SIG-M5 treated with dmso at 0.1 percent for 504 hours (cell line): Measurements from ENCODE around the gene LILRB5.
"Not testable (repeated sequence)": the region's sequence is repeated elsewhere in the genome, so short reads cannot be mapped to it uniquely, and the experiment has no call there.

Experiments used
- DNase-seq: peaks from one replicate; lab custom pipeline; 2025; ENCODE audit not compliant: unreplicated experiment; lab: John Stamatoyannopoulos, UW

LILRB5 gene

GRCh38 chr19:54257116-54257480 is at the start of gene LILRB5:
TSS of gene LILRB5 (minus strand) at chr19:54257273. CDS start at chr19:54257193, 80 bp downstream.
- no peak for DNase-seq

DNA sequence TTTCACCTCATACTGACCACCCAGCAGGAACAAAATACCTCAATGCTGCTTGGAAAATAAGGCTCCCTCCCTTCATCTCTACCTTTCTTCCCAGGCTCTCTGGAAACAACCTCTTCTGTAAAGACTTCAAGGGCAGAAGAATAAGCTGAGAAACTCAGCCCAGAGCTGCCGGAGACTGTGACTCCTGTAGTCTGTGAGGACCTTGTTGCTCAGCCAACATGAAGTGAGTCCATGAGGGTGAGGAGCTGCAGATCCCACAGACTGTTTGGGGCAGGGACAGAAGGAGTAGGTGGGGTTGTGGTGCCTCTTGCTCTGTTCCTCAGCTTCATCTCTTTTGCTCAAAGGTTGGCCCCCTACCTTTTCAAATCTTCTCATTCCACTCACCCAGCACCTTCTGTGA is 48.1 kb upstream of the LILRB5 start:
- DNase-seq = no peak

DNA sequence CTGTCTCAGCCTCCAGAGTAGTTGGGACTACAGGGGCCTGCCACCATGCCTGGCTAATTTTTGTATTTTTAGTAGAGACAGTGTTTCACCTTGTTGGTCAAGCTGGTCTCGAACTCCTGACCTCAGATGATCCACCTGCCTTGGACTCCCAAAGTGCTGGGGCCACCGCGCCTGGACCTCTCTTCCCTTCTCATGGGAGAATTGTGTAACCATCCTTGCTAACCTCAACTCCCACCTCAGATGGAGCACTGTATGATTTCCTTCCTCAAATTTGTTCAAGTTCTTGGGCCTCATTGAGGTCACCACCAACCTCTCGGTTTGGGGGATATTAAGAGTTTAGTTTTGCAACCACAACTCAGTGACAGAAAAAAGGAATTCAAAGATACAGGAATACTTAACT is 45.2 kb upstream of the LILRB5 start:
- DNase-seq = peak; percentile 68

- no peak for DNase-seq
These were observed 42.4 kb upstream of the LILRB5 start for GRCh38 chr19:54299515-54299914.

- DNase-seq = no peak
These were observed 42.0 kb upstream of the LILRB5 start for GRCh38 chr19:54299126-54299498.

- DNase-seq = no peak
These were observed 41.5 kb upstream of the LILRB5 start for GRCh38 chr19:54298357-54299125.

DNA sequence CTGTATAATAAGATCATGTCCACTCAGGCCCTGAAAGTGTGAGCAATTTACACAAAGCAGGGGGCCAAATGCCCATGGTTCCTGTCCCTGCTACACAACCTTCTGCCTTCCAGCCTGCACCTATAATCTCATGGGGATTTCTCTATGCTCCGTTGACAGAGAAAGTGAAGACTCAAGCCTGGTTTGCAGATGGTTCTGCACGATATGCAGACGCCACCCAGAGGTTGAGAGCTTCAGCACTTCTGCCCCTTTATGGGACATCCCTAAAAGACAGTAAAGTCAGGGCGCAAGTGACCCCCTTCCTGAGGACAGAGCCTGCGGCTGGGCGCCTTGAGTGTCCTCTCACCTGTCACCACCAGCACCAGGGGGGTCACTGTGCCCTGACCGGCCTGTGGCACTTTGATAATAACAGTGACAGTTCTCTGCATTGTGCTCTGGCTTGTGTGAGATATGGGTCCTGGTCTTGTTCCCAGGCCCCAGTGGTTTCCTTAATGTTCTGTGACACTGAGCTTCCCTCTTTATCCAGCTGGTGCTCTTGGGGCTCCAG is 40.8 kb upstream of the LILRB5 start:
- DNase-seq = peak; percentile 10

DNA sequence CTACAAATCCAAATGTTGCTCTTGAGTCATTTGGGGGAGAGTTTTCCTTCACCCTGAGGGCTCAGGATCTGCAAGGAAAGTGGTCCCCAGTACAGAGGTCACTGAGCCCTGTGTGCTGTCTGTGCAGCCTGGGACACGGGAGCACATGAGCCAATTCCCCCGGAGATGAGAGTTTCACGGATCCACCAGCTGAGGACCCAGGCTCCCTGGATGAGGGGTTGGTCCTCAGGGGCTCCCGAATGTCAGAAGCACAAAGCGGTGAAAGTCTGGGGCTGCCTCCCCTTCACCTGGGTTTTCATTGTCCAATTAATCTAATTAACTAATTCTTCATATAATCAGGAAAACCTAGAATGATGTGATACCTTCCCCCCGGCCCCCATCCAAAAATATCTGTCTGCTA is 37.5 kb upstream of the LILRB5 start:
- no peak for DNase-seq

- not testable (repeated sequence) for DNase-seq
These were observed 32.1 kb upstream of the LILRB5 start for GRCh38 chr19:54289160-54289559.

DNA sequence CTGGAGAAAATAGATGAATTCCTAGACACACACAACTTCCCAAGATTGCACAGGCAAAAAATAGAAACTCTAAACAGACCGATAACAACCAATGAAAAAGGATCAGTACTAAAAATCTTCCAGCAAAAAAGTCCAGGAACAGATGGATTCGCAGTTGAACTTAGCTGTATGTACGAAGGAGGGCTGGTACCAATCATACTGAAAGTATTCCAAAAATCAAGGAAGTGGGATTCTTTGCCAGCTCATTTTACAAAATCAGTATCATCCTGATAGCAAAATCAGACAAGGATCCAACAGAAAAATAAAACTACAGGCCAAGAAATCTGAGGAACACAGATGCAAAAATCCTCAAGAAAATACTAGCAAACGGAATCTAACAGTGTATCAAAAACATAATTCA is 30.4 kb upstream of the LILRB5 start:
- no peak for DNase-seq

GRCh38 chr19:54286283-54286682 is 29.2 kb upstream of the LILRB5 start:
- not testable (repeated sequence) for DNase-seq

DNA sequence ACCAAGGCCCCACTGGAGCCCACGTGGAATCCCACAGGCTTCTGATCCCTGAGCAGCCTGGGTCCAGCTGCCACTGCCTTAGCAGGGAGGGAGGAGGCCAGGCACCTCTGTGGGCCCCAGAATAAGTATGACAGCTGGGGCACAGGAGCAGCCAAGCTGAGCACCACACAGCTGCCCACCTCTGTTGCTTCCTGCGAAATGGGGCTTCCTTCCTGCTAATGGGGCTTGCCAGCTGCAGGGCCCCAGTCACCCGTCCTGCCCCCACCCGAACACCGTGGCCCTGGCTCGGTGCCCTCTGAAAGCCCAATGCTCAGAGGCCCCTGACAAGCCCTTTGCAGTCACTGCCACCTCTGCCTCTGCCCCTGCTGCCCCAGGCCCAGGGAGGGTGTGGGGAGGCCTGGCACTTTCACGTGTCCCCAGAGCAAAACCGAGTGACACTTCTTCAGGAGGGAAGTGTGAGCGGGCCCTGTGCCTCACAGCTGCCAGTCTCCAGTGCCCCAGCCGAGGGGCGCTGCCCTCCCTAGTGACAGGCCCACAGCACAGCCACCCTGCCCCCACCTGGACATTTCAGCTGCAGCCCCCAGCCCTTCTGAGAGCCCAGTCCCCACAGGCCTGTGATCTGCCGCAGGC is 28.5 kb upstream of the LILRB5 start:
- not testable (repeated sequence) for DNase-seq

GRCh38 chr19:54282686-54283470 is 25.8 kb upstream of the LILRB5 start:
- no peak for DNase-seq

GRCh38 chr19:54281729-54282075 is 24.6 kb upstream of the LILRB5 start:
- not testable (repeated sequence) for DNase-seq

DNA sequence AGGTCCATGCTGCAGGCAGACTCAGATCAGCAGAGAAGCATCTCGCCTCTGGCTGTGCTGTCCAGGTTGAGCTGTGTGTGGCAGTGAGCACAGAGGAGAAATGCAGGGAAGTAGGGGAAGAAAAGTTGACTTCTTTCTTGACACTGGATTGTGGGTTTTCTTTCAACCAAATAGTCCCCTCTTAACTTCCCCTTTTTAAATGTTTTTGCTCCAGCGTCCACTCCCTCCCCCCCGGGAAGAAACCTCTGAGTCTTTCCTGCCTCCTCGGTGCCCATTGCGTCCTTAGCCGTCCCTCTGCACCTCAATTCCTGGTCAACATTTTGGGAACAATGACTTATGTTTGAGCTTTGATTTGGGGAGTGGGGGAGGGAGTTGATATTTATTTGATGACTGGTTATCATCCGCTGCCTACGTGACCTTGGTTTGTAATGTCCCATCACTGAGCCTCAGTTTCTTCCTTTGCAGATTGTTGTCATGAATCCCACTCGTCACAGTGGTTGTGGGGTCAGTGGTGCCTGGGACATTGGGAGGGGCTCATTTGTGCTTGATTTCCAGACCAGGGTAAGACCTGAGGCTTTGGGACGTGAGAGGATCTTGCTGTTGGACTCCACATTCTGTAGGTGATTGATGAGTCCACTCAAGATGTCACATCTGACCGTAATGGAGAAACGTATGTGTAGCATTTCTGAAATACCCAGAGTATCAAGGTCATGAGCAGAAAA is 24.1 kb upstream of the LILRB5 start, which contains the start of gene LILRB2:
Gene LILRB2 (minus strand): TSS at position 104 of the 722 bp plus-strand sequence. CDS start 614 bp downstream, outside the sequence.
- DNase-seq = peak; percentile 74

- DNase-seq = peak; percentile 7
These were observed 23.4 kb upstream of the LILRB5 start for GRCh38 chr19:54280441-54280840.

- not testable (repeated sequence) for DNase-seq
These were observed 23.0 kb upstream of the LILRB5 start for GRCh38 chr19:54280025-54280424.

GRCh38 chr19:54279406-54279962 is 22.4 kb upstream of the LILRB5 start:
- no peak for DNase-seq

DNA sequence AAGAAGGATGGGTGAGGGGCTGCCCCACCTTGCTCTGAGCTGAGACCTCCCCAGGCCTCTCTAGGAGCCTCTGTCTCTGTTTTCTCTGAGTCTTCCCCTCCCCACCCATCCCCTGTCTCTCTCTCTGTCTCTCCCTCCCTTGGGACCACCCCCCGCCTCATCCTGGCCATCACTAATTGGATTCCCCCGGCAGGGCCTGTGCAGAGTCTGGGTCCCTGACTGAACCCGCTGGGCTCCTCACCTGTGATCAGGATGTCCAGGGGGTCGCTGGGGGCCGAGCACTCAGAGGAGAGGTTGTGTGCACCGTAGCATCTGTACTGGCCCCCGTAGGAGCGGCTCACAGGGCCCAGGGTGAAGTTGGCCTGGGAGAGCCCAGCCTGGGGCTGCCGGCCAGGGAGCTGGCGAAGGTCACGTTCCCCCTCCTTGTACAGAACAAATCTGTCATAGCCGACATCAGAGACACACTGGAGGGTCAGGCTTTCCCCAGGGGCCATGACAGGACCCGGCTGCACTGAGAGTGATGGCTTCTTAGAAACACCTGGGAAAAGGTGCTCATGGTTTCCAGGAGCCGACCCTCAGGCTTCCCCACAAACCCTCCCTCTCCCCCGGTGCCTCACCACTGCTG is 21.6 kb upstream of the LILRB5 start:
- DNase-seq = not testable (repeated sequence)

DNA sequence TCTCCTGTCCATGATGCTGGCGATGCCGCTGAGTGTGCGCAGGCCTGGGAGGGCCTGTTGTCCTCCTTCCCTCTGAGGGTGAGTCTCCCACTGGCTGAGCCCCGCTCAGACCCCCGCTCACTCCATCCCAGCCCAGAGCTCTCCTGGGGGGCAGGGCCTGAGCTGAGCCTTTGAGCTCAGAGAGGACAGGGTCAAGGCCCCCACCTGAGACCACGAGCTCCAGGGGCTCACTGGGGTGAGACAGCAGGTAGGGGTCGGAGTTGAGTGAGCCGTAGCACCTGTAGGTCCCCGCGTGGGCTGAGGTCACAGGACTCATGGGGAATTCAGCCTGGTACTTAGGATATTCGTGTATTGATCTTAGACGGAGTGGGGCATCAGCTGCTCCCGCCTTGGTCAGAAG is 21.0 kb upstream of the LILRB5 start:
- not testable (repeated sequence) for DNase-seq
